Thyroid gland (tissue), 4 donors: ENCODE results near the gene ENOX2. TPM values are rescaled to one million over a fixed set of nuclear protein-coding genes. Genes with fewer than 3 reads are reported as not detected.

ENCODE experiments used
- DNase-seq, 2 donors: peaks; one replicate each; pipeline ENCODE4 v3.0.0-alpha.2; 2019
- H3K27ac ChIP-seq, 3 donors: fragments of 200-600 bp; sonication (generic); 1 replicate in 2 of 3; 2 replicates in 1 of 3; pipeline ENCODE4 v1.5.1; 2016 to 2019; ENCODE audit warnings: mild to moderate bottlenecking in 1 of 3, moderate library complexity in 1 of 3
- H3K27me3 ChIP-seq: fragments of 200-600 bp; sonication (generic); one replicate; pipeline ENCODE4 v1.5.1; 2019
- H3K36me3 ChIP-seq, 2 donors: fragments of 200-600 bp; sonication (generic); one replicate each; pipeline ENCODE4 v1.5.1; 2016 to 2019
- H3K4me1 ChIP-seq, 2 donors: fragments of 200-600 bp; sonication (generic); one replicate each; pipeline ENCODE4 v1.5.1; 2017 to 2019
- H3K4me3 ChIP-seq, 3 donors: fragments of 200-600 bp; sonication (generic); replicated peaks in 1 of 3; 1 replicate in 2 of 3; 2 replicates in 1 of 3; pipeline ENCODE4 v1.5.1; 2016; ENCODE audit warnings: mild to moderate bottlenecking in 1 of 3
- H3K9me3 ChIP-seq: fragments of 200-600 bp; sonication (generic); one replicate; pipeline ENCODE4 v1.5.1; 2017
- POLR2A ChIP-seq, 2 donors: fragments of 450-650 bp; IDR thresholded peaks; one replicate each; pipeline ENCODE4 v1.6.1; 2017; ENCODE audit warnings: antibody characterized with exemption in 2 of 2, mild to moderate bottlenecking in 2 of 2, moderate library complexity in 1 of 2
- WGBS, 2 donors: methylation state at CpG; one replicate each; pipeline ENCODE4 v1.1.5; 2017; 5-methylcytosine and 5-hydroxymethylcytosine counted together
- intact Hi-C: fragments of 100-400 bp; cut with DNase I; formaldehyde crosslinking; loops from one replicate; pipeline ENCODE4 v1.15.1; 2023
- total RNA-seq, 4 donors: library from RNA; depleted of rRNA; stranded (reverse); fragments of >200 nt; gene quantifications; one replicate each; pipeline ENCODE4 v1.2.3, GENCODE V29; 2016
- TF ChIP-seq, protein P1 (sequence below), 6 experiments: fragments of 200-600 bp in 3 of 6; fragments of 450-650 bp in 3 of 6; sonication (generic) in 3 of 6; IDR thresholded peaks; one replicate each; pipeline ENCODE4 v1.5.1; 2016 to 2019; ENCODE audit warnings: antibody characterized with exemption in 6 of 6, mild to moderate bottlenecking in 2 of 6, inconsistent platforms in 1 of 6, moderate library complexity in 1 of 6

Gene ENOX2
- total RNA-seq, 4 donors from 2014 or later, result 11.8 to 25.2 (median 20.1) TPM

- WGBS, 2 donors, result 83 to 86% methylated on average over 4 of the region's 4 CpGs
- intact Hi-C loops, result no loop called here
Observed at GRCh38 chrX:130607431-130607830, 295.6 kb downstream of the ENOX2 start.

GRCh38 chrX:130606425-130606824 is 296.6 kb downstream of the ENOX2 start:
- H3K27me3 ChIP-seq, result no peaks in the 10 kb centered on the region
- TF ChIP-seq, protein P1, sequence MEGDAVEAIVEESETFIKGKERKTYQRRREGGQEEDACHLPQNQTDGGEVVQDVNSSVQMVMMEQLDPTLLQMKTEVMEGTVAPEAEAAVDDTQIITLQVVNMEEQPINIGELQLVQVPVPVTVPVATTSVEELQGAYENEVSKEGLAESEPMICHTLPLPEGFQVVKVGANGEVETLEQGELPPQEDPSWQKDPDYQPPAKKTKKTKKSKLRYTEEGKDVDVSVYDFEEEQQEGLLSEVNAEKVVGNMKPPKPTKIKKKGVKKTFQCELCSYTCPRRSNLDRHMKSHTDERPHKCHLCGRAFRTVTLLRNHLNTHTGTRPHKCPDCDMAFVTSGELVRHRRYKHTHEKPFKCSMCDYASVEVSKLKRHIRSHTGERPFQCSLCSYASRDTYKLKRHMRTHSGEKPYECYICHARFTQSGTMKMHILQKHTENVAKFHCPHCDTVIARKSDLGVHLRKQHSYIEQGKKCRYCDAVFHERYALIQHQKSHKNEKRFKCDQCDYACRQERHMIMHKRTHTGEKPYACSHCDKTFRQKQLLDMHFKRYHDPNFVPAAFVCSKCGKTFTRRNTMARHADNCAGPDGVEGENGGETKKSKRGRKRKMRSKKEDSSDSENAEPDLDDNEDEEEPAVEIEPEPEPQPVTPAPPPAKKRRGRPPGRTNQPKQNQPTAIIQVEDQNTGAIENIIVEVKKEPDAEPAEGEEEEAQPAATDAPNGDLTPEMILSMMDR (IDR thresholded peaks at IDR 0.05), result no peak
- no peak overlapping the region for H3K27ac ChIP-seq
- intact Hi-C loops, result no loop called here
- no peak overlapping the region for H3K4me3 ChIP-seq
- H3K9me3 ChIP-seq, result no peaks in the 10 kb centered on the region
- 69 to 79% methylated on average over 4 of the region's 4 CpGs for WGBS, 2 donors
- H3K36me3 ChIP-seq, result no peaks in the 10 kb centered on the region
- H3K4me1 ChIP-seq, result no peaks in the 10 kb centered on the region
- DNase-seq, result no peak

More at GRCh38 chrX:130607431-130607830, 295.6 kb downstream of the ENOX2 start:
- H3K4me1 ChIP-seq, result no peaks in the 10 kb centered on the region
- no peak overlapping the region for H3K27ac ChIP-seq
- TF ChIP-seq, protein P1 (IDR thresholded peaks at IDR 0.05), result no peak
- no peak for TF ChIP-seq POLR2A (IDR thresholded peaks at IDR 0.05)
- DNase-seq, result no peak
- H3K27me3 ChIP-seq, result no peaks in the 10 kb centered on the region
- H3K9me3 ChIP-seq, result no peaks in the 10 kb centered on the region
- H3K36me3 ChIP-seq, result no peaks in the 10 kb centered on the region
- H3K4me3 ChIP-seq, result no peak overlapping the region

- no peak for TF ChIP-seq POLR2A (IDR thresholded peaks at IDR 0.05)
- TF ChIP-seq, protein P1 (IDR thresholded peaks at IDR 0.05), result no peak
- Histone ChIP-seq H3K36me3 (no peaks in the 10 kb centered on the region), H3K27me3 (no peaks in the 10 kb centered on the region), H3K4me1 (no peaks in the 10 kb centered on the region), H3K4me3 (no peak overlapping the region), H3K27ac (no peak overlapping the region), H3K9me3 (no peaks in the 10 kb centered on the region)
- no peak for DNase-seq
- 68 to 83% methylated on average over 3 of the region's 3 CpGs for WGBS, 2 donors
- intact Hi-C loops, result no loop called here
Observed at GRCh38 chrX:130604882-130605281, 298.1 kb downstream of the ENOX2 start.

DNA sequence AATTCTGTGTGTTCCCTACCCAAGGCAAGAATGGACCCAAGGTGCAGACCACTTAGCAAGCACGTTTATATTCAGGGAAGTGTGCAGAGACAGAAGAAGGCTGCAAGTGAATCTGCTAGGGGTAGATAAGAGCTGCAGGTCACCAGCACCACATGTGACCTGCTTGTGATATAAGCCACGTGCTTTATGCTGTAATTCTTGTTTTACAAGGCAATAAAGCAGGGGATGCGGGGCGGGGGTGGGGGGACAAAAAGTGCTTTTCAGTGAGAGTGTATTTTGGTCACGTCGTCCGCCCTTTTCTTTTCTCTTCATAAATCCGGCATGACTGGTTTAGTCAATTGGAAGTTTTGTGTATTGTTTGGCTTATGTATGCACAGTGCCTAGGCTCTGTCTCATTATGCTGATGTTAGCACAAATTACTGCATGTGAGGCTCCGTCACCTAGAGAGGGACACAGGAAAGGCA is 308.5 kb downstream of the ENOX2 start:
- Histone ChIP-seq H3K27me3 (peaks cover 3% of the 10 kb centered on the region), H3K9me3 (no peaks in the 10 kb centered on the region), H3K36me3 (no peaks in the 10 kb centered on the region), H3K4me1 (no peaks in the 10 kb centered on the region), H3K27ac (no peak overlapping the region), H3K4me3 (no peak overlapping the region)
- DNase-seq, result no peak
- intact Hi-C loops, result no loop called here
- 65 to 71% methylated on average over 9 of the region's 9 CpGs for WGBS, 2 donors
- TF ChIP-seq, protein P1 (IDR thresholded peaks at IDR 0.05), result no peak
- no peak for TF ChIP-seq POLR2A (IDR thresholded peaks at IDR 0.05)

GRCh38 chrX:130593911-130594310 is 309.1 kb downstream of the ENOX2 start:
- Histone ChIP-seq H3K36me3 (no peaks in the 10 kb centered on the region), H3K4me1 (no peaks in the 10 kb centered on the region), H3K4me3 (no peak overlapping the region), H3K27me3 (peaks cover 3% of the 10 kb centered on the region), H3K9me3 (no peaks in the 10 kb centered on the region), H3K27ac (no peak overlapping the region)
- TF ChIP-seq, protein P1 (IDR thresholded peaks at IDR 0.05), result no peak
- TF ChIP-seq POLR2A (IDR thresholded peaks at IDR 0.05), result no peak
- WGBS, 2 donors, result 88 to 97% methylated on average over 9 of the region's 9 CpGs
- no peak for DNase-seq
- intact Hi-C loops, result no loop called here
